ENCODE measurements around the gene IFNLR1. TPM values are rescaled to one million over a fixed set of nuclear protein-coding genes. Genes with fewer than 3 reads are reported as not detected.

Gene IFNLR1
- total RNA-seq: 10 to 100 TPM in 1 of 2 donors, 1 to 10 TPM in 1; 7.9 to 16.8 TPM

DNA sequence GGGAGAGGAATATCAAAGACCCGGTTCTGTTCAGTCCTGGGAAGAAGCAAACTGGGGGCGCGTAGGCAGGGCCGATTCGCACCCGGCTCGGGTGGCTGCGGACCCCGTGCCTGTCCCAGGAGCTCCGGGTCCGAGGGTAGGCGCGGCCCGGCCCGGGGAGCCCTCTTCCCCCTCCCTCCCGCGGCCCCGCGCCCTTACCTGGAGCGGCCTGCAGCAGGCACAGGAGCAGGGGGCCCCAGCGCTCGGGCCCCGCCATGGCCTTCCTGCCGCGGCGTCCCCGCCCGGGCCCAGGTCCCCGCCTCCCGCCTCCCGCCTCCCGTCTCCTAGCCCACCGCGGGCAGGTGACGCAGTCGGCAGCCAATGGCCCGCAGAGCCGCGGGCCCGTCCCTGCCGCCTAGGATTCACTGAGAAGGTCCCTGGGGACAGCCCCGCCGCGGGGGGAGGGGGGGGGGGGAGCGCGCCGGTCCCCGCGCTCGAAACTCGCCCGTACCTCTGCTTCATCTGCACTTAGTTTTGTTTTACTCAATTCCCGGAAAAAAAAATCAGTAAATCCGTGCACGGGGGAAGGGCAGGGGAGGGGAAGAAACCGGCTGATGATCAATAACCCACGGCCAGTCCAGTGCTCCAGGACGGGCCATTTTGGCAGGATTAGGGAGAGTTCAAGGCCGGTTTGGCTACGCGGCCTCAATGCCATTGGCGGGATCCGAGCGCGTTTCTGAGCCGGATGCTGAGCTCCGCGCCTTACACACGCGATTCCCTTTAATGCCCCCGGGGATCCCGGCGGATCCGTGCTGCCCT is at the start of gene IFNLR1:
IFNLR1 (minus strand) TSS at position 297 of the 798 bp plus-strand sequence; CDS start at position 256, 41 bp downstream.
- TF ChIP-seq, protein P1, sequence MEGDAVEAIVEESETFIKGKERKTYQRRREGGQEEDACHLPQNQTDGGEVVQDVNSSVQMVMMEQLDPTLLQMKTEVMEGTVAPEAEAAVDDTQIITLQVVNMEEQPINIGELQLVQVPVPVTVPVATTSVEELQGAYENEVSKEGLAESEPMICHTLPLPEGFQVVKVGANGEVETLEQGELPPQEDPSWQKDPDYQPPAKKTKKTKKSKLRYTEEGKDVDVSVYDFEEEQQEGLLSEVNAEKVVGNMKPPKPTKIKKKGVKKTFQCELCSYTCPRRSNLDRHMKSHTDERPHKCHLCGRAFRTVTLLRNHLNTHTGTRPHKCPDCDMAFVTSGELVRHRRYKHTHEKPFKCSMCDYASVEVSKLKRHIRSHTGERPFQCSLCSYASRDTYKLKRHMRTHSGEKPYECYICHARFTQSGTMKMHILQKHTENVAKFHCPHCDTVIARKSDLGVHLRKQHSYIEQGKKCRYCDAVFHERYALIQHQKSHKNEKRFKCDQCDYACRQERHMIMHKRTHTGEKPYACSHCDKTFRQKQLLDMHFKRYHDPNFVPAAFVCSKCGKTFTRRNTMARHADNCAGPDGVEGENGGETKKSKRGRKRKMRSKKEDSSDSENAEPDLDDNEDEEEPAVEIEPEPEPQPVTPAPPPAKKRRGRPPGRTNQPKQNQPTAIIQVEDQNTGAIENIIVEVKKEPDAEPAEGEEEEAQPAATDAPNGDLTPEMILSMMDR (IDR thresholded peaks at IDR 0.05): no peak
- no peaks in the 10 kb centered on the region for H3K36me3 ChIP-seq
- peak within 1 kb of the TSS; percentile 71 for H3K27ac ChIP-seq
- H3K4me3 ChIP-seq: peak within 1 kb of the TSS; percentile 41
- H3K27me3 ChIP-seq: no peaks in the 10 kb centered on the region
- peak; percentile 86 for DNase-seq
- peak within 1 kb of the TSS; percentile 77 to 87 for H3K9ac ChIP-seq (ENCODE audit: low read depth in 2 of 2, low read length in 2 of 2)
- intact Hi-C loops (cut with DNase I): no loop called here
- no peaks in the 10 kb centered on the region for H3K4me1 ChIP-seq
- no peaks in the 10 kb centered on the region for H3K9me3 ChIP-seq

DNA sequence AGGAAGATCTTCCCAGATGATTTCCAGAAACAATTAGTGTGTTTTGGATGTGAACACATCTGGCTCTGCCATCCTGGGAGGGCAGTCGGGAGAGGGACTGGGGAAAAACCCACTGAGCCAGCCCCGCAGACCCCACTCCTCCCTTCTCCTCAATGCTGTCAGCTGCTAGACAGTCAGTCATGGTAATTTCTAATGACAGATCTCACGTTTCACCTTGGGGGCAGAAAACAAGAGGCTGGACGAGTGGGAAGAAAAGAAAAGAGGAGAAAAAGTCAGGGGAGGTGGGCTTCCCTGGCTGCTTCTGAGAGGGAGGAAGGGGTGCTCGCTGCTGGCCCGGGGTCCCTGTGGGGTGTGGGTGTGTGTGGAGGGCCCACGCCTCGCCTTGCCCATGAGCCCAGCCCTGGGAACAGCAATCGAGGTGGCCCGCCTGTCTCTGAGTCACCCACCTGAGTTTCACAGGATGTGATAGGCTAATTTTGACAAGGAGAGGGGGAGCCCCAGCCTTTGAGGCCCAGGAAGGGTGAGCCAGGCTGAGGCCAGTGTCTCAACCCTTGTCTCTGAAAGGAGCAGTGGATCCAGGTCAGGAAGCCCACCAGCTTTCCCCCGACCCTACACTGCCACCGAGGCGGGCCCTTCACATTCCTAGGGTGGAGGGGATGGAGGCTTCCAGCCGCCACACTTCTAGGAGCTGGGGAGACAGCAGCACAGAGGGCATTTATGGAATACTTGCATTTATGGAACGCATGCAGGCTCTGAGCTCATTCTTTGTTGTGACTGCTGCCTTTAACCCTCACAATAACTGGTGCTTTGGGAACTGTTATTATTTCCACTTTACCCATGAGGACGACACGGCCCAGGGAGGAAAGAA is 49.1 kb upstream of the IFNLR1 start:
- H3K9ac ChIP-seq (ENCODE audit: low read depth in 2 of 2, low read length in 2 of 2): no peak overlapping the region
- H3K27ac ChIP-seq: no peak overlapping the region
- no peak overlapping the region for H3K4me3 ChIP-seq
- no peaks in the 10 kb centered on the region for H3K9me3 ChIP-seq
- H3K27me3 ChIP-seq: no peaks in the 10 kb centered on the region
- no peak for DNase-seq
- no peaks in the 10 kb centered on the region for H3K36me3 ChIP-seq
- TF ChIP-seq, protein P1 (IDR thresholded peaks at IDR 0.05): no peak
- no peaks in the 10 kb centered on the region for H3K4me1 ChIP-seq
- intact Hi-C loops (cut with DNase I): no loop called here

DNA sequence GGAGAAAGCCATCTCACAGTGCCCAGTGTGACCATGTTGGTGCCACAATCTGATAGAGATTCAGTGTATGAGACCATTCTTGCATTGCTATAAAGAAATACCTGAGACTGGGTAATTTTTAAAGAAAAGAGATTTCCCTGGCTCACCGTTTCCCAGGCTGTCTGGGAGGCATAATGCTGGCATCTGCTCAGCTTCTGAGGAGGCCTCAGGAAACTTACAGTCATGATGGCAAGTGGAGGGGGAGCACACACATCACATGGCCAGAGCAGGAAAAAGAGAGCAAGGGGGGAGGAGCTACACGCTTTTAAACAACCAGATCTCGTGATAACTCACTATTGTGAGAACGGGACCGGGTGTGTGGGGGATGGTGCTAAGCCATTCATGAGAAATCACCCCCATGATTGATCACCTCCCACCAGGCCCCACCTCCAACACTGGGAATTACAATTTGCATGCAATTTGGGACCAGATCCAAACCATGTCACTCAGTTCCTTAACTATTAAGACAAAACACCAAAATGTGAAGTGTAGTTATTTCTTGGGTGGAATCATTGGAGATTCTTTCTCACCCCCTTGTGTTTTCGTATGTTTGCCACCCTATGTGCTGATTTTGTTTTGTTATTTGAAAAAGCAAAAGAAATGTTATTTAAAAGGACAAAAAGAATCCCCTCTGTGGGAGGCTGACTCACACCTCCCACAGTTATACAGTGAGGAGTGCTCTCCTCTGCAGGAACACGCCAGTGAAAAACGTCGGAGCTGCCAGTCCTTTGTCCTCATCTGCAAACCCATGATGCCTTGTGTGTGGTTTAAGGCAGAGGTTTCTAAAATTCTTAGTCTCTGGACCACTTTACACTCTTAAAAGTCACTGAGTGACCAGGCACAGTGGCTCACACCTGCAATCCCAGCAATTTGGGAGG is 46.9 kb upstream of the IFNLR1 start:
- no peak for DNase-seq
- intact Hi-C loops (cut with DNase I): no loop called here
- no peaks in the 10 kb centered on the region for H3K36me3 ChIP-seq
- no peaks in the 10 kb centered on the region for H3K4me1 ChIP-seq
- H3K9ac ChIP-seq (ENCODE audit: low read depth in 2 of 2, low read length in 2 of 2): no peak overlapping the region
- no peaks in the 10 kb centered on the region for H3K9me3 ChIP-seq
- no peak overlapping the region for H3K27ac ChIP-seq
- no peak overlapping the region for H3K4me3 ChIP-seq
- no peaks in the 10 kb centered on the region for H3K27me3 ChIP-seq
- TF ChIP-seq, protein P1 (IDR thresholded peaks at IDR 0.05): no peak

DNA sequence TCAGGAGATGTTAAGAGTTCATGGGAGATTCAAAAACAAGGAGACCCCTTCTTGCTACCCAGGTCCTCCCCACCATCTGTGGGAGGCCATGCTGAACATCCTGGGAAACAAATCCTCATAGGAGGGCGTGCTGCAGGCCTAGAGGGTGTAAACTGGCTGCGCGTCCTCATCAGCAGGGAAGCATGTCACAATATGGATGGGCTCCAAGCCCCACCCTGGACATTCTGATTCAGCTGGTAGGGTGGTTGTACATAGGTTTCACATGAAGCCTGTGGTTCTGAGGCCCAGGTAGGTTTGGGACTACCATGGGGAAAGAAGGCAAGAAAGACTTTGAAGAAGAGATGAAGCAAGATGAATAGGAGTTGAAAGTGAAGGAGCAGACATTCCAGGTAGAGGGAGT is 44.6 kb upstream of the IFNLR1 start:
- Histone ChIP-seq H3K4me3 (no peak overlapping the region), H3K36me3 (no peaks in the 10 kb centered on the region), H3K9ac (ENCODE audit: low read depth in 2 of 2, low read length in 2 of 2) (no peak overlapping the region), H3K4me1 (no peaks in the 10 kb centered on the region), H3K27me3 (no peaks in the 10 kb centered on the region), H3K9me3 (no peaks in the 10 kb centered on the region), H3K27ac (no peak overlapping the region)
- no peak for DNase-seq
- TF ChIP-seq, protein P1 (IDR thresholded peaks at IDR 0.05): no peak
- intact Hi-C loops (cut with DNase I): no loop called here

DNA sequence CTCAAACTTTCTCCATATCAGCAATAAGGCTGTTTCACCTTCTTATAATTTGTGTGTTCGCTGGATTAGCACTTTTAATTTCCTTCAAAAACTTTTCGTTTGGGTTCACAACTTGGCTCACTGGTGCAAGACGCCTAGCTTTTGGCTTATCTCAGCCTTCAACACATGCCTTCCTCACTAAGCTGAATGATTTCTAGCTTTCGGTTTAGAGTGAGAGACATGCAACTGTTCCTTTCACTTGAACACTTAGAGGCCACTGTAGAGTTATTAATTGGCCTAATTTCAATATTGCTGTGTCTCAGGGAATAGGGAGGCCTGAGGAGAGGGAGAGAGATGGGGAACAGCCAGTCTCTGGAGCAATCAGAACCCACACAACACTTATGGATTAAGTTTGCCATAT is 41.2 kb upstream of the IFNLR1 start:
- no peak overlapping the region for H3K4me3 ChIP-seq
- H3K27me3 ChIP-seq: no peaks in the 10 kb centered on the region
- H3K27ac ChIP-seq: no peak overlapping the region
- no peaks in the 10 kb centered on the region for H3K9me3 ChIP-seq
- H3K4me1 ChIP-seq: no peaks in the 10 kb centered on the region
- intact Hi-C loops (cut with DNase I): no loop called here
- DNase-seq: no peak
- H3K36me3 ChIP-seq: no peaks in the 10 kb centered on the region
- no peak overlapping the region for H3K9ac ChIP-seq (ENCODE audit: low read depth in 2 of 2, low read length in 2 of 2)
- TF ChIP-seq, protein P1 (IDR thresholded peaks at IDR 0.05): no peak
